Measurements from ENCODE around the gene SMIM41.

The SMIM41 gene

DNA sequence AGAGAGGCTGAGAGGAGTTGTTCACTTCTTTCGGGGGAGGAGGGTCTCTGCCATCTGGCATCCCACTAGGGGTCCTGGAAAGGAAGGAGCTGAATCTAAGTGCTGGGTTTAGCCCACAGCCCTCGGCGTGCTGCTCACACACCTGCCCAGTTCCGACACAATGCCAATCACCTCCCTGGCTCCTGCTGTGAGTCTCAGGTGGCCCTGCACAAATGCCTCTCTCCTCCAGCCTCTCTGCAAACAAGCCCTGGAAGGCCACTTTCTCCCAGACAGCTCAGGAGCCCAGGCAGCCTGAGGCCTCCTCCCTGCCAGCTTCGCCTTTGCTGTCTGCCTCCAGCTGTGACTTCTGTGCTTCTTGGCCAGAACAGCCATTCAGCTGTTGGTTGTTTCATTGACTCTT is 51.2 kb downstream of the SMIM41 start:
- in situ Hi-C loops (cut with HindIII; ENCODE audit: low pct_unique_long_range_greater_than_20kb, low sequenced_read_pairs) = no loop called here
- no peak for DNase-seq (ENCODE audit: low read depth in 1 of 2, low spot score in 1 of 2)
- no peak for TF ChIP-seq JUND (IDR thresholded peaks at IDR 0.05; ENCODE audit: low read depth)

DNA sequence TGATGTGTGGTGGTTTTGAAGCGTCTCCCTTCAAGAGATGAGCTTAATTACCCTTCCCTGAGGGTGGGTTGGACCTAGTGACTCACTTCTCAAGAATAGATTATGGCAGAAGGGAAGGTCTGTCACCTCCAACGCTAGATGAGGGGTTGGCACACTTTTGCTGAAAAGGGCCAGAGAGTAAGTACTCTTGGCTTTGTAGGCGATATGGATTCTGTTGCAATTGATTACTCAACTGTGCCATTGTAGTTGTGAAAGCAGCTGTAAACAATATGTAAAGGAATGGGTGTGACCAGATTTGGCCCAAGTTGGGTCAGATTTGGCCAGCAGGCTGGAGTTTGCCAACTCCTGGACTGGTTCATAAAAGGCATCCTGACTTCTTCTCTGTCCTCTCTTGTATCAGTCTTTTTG is 53.3 kb downstream of the SMIM41 start:
- TF ChIP-seq JUND (IDR thresholded peaks at IDR 0.05; ENCODE audit: low read depth) = no peak

GRCh38 chr12:52137746-52138145 is 58.2 kb downstream of the SMIM41 start:
- in situ Hi-C loops (cut with HindIII; ENCODE audit: low pct_unique_long_range_greater_than_20kb, low sequenced_read_pairs) = no loop called here
- no peak for DNase-seq (ENCODE audit: low read depth in 1 of 2, low spot score in 1 of 2)
- no peak for TF ChIP-seq JUND (IDR thresholded peaks at IDR 0.05; ENCODE audit: low read depth)

More for the DNA sequence above, 53.3 kb downstream of the SMIM41 start:
- in situ Hi-C loops (cut with HindIII; ENCODE audit: low pct_unique_long_range_greater_than_20kb, low sequenced_read_pairs) = no loop called here
- no peak for DNase-seq (ENCODE audit: low read depth in 1 of 2, low spot score in 1 of 2)

DNA sequence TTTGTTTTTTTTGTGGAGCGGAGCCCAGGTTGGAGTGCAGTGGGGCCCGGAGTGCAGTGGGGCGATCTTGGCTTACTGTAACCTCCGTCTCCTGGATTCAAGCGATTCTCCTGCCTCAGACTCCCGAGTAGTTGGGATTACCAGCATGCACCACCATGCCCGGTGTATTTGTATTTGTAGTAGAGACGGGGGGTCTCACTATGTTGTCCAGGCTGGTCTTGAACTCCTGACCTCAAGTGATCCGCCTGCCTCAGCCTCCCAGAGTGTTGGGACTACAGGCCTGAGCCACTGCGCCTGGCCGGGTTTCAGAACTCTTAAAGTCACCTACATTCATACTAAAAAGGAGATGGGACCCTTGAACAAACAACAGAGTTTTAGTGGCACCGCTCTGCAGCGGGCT is 59.6 kb downstream of the SMIM41 start:
- no peak for TF ChIP-seq JUND (IDR thresholded peaks at IDR 0.05; ENCODE audit: low read depth)
- no peak for DNase-seq (ENCODE audit: low read depth in 1 of 2, low spot score in 1 of 2)
- in situ Hi-C loops (cut with HindIII; ENCODE audit: low pct_unique_long_range_greater_than_20kb, low sequenced_read_pairs) = no loop called here

DNA sequence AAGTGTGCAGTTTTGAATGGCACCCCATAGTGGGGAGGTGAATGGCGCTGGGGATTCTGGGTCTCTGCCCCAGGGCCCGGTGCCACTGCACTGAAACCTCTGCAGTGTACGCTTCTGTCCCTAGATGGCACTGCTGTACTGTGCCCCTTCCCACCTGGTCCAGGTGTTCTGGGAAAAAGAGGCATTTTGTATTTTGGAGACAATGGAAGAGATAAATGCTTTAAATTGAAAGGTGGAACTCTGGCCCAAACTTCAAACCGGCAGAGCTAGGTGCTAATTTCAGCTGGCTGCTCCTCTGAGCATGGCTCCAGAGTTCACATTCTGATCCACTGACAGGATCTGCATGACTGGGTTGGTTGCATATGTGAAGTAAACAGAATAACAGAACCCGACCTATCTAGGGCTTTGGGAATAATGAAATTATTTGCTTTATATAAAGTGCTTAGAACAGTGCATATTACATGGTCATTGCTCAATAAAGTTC is 60.1 kb downstream of the SMIM41 start:
- in situ Hi-C loops (cut with HindIII; ENCODE audit: low pct_unique_long_range_greater_than_20kb, low sequenced_read_pairs) = no loop called here
- peak; percentile 84 to 85 for DNase-seq (ENCODE audit: low read depth in 1 of 2, low spot score in 1 of 2)
- no peak for TF ChIP-seq JUND (IDR thresholded peaks at IDR 0.05; ENCODE audit: low read depth)

DNA sequence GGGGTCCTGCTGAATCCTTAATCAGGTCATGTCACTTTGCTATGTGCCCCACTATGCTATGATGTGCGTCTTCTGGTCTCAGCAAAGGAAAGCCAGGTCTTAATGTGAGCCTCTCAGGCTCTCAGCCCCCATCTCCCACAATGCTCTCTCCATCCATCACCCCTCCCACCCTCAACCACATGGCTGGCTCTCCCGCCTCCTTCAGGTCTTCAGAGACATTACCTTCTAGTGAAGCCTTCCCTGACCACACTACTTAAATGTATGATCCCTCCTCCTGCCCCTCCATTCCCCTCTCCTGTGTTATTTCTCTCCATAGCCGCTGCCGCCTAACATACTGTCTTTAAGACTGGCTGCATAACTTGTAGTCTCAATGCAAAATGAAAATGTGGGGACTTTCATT is 61.8 kb downstream of the SMIM41 start:
- in situ Hi-C loops (cut with HindIII; ENCODE audit: low pct_unique_long_range_greater_than_20kb, low sequenced_read_pairs) = no loop called here
- TF ChIP-seq JUND (IDR thresholded peaks at IDR 0.05; ENCODE audit: low read depth) = no peak
- no peak for DNase-seq (ENCODE audit: low read depth in 1 of 2, low spot score in 1 of 2)

DNA sequence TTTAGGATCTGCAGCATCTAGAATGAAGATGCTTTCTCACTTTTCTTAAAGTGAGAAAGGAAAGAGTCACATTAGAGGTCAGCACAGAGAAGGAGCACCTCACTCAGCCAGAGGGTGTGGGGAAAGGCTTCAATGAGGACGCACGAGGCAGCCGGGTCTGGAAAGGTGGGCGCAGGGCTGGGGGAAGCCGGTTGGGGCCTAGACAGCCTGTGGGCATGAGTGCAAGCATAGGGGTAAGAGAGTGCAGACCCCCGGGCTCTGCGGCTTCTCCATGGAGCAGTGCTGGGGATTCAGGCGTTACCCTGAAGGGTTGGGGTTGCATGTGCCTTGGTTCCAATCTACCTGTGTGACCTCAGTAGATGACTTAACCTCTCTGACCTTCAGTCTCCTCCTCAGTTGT is 62.4 kb downstream of the SMIM41 start:
- in situ Hi-C loops (cut with HindIII; ENCODE audit: low pct_unique_long_range_greater_than_20kb, low sequenced_read_pairs) = no loop called here
- TF ChIP-seq JUND (IDR thresholded peaks at IDR 0.05; ENCODE audit: low read depth) = no peak
- no peak for DNase-seq (ENCODE audit: low read depth in 1 of 2, low spot score in 1 of 2)

DNA sequence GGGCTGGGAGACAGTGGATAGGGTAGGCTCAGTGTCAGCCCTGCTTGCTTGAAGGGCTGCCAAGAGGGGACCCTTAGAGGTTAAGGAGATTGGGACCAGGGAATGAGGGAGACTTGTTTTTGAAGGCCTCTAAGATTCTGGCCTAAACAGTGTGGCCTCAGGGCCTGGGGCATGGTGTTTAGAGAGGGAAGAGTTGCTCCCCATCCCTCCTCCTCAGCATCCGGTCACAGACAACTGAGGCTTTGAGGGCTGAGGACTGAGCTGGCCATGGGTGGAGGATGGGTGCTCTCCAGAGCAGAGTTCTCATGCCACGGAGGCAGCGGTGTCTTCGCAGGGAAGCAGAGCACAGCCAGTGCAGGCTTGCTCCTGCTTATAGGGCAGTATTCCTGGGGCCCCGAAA is 62.9 kb downstream of the SMIM41 start:
- in situ Hi-C loops (cut with HindIII; ENCODE audit: low pct_unique_long_range_greater_than_20kb, low sequenced_read_pairs) = no loop called here
- no peak for TF ChIP-seq JUND (IDR thresholded peaks at IDR 0.05; ENCODE audit: low read depth)
- no peak for DNase-seq (ENCODE audit: low read depth in 1 of 2, low spot score in 1 of 2)

- TF ChIP-seq JUND (IDR thresholded peaks at IDR 0.05; ENCODE audit: low read depth) = no peak
- no peak for DNase-seq (ENCODE audit: low read depth in 1 of 2, low spot score in 1 of 2)
- in situ Hi-C loops (cut with HindIII; ENCODE audit: low pct_unique_long_range_greater_than_20kb, low sequenced_read_pairs) = no loop called here
Measured at GRCh38 chr12:52144512-52145227, 65.2 kb downstream of the SMIM41 start.

DNA sequence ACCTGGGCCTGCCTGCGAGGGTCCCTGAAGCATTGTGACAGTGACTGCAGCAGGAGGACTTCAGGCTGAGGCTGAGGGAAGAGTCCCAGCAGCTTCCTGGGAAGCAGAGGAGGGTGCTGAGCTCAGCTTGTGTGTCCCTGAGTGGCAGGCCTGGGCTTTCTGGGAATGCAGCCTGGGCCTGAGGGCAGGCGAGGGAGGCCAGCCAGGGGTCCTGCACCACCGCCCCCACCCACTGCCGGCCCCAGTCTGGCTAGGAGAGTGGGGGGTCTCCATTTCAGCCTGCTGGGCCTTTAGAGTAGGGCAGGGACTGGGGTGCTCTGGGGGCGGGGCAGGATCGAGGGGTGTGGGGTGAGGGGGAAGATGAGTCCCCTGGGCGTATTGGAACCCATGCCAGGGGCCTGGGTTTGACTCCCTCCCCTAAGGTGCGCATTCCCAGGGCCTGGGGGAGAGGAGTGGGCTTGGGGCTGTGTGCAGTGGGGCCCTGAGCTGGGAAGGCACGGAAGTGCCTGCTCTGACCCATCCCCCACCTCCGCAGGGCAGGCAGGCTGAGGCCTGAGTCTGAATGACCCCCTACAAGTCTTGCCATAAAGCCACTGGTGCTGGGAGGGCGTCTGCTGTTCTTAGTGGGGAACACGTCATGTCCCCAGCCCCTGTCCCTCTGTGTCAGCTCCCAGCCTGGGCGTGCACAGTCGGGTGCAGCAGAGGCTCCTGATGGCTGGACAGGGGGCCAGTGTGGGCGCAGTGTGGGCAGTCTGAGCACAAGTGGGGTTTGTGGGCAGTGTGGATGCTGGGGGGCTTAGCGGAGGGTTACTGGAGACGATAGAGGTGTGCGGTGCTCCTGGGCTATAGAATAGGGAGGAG is 66.0 kb downstream of the SMIM41 start:
- DNase-seq (ENCODE audit: low read depth in 1 of 2, low spot score in 1 of 2) = no peak
- TF ChIP-seq JUND (IDR thresholded peaks at IDR 0.05; ENCODE audit: low read depth) = no peak
- in situ Hi-C loops (cut with HindIII; ENCODE audit: low pct_unique_long_range_greater_than_20kb, low sequenced_read_pairs) = no loop called here

DNA sequence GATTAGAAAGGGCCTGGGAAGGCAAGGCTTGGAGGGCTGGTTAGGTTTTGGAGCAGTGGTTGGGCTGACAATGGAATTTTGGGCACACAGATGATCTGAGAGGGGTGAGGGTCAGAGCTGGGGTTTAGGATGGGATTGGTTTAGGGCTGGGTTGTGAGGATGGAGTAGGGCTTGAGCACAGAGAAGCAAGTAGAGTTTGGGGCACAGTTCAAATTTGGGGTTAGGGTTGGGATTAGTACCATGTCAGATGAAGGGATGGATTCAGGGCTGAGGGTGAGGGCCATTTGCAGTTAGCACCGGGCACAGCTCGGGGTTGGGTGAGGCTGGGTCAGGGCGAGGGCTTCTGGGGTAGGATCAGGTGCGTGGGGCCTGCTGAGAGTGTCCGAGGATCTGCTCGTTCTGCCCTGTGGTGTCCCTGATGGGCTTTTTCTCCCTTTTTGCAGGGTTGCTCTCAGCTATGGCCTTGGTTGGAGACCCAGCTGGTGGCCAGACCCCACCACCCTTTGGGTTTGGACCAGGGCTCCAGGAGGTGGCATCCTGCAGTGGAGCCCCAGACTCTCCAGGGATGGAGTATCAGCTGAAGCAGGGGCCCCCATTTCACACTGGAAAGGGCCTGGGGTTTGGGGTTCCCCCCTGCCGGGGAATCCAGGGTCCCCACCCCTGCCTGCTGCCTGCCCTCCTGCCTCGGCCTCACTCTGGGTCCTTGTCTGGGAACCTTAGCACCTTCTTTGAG is 66.8 kb downstream of the SMIM41 start:
- DNase-seq (ENCODE audit: low read depth in 1 of 2, low spot score in 1 of 2) = no peak
- in situ Hi-C loops (cut with HindIII; ENCODE audit: low pct_unique_long_range_greater_than_20kb, low sequenced_read_pairs) = no loop called here
- TF ChIP-seq JUND (IDR thresholded peaks at IDR 0.05; ENCODE audit: low read depth) = no peak

DNA sequence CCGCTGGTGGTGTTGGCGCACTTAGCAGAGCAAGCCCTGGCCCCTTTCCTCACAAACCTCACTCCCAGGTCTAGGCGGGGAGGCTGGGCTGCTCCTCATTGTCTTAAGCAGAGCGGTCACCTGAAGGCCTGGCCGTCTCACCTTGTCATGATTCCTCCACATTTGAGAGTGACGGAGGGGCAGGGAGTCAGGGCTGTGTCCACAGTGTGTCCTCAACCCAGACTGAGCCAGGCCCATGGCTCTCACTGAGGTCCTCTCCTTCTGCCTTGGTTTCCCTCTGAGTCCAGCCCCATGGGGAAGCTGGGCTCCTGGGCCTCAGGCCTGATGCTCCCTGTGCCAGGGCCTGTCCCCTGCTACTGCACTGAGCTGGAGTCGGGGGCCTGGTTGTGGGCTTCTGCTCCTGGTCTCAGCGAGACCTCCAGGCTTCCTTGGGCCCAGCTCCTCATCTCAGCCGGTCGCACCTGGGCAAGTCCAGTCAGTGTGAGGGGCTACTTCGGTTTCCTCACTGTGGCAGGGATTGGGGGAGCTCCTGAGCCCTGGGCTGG is 67.4 kb downstream of the SMIM41 start:
- no peak for TF ChIP-seq JUND (IDR thresholded peaks at IDR 0.05; ENCODE audit: low read depth)
- DNase-seq (ENCODE audit: low read depth in 1 of 2, low spot score in 1 of 2) = no peak
- in situ Hi-C loops (cut with HindIII; ENCODE audit: low pct_unique_long_range_greater_than_20kb, low sequenced_read_pairs) = no loop called here

Measured in T47D (cell line).